GM10266 (cell line): ENCODE data around the gene ZNF254.

Experiments used
- DNase-seq: peaks from one replicate; pipeline ENCODE4 v3.0.0; 2012; ENCODE audit errors: extremely low spot score
- TF ChIP-seq, protein P1 (sequence below): IDR thresholded peaks from 2 replicates; pipeline ENCODE4 v1.5.1; 2012; ENCODE audit warnings: mild to moderate bottlenecking, low read depth; ENCODE audit not compliant: control insufficient read depth, insufficient read depth; ENCODE audit errors: missing control alignments

ZNF254 gene

DNA sequence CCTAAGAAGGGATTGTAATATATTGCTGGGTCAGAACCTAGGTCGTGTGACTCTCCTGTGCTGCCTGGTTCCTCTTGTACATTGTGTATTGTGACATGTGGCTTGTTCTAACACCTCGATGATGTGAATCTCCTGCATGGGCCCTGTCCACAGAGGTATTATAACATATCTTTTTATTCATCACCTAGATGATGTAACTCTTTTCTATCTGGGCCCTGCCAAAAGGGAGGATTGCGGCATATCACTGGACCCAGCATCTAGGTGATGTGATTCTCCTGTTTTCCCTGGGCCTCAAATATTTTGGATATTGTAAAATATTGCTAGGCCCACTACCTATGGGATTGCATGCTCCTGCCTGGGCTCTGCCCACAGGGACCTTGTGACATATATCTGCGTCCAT, 33.4 kb upstream of the ZNF254 start:
- no peak for DNase-seq
- TF ChIP-seq, protein P1, sequence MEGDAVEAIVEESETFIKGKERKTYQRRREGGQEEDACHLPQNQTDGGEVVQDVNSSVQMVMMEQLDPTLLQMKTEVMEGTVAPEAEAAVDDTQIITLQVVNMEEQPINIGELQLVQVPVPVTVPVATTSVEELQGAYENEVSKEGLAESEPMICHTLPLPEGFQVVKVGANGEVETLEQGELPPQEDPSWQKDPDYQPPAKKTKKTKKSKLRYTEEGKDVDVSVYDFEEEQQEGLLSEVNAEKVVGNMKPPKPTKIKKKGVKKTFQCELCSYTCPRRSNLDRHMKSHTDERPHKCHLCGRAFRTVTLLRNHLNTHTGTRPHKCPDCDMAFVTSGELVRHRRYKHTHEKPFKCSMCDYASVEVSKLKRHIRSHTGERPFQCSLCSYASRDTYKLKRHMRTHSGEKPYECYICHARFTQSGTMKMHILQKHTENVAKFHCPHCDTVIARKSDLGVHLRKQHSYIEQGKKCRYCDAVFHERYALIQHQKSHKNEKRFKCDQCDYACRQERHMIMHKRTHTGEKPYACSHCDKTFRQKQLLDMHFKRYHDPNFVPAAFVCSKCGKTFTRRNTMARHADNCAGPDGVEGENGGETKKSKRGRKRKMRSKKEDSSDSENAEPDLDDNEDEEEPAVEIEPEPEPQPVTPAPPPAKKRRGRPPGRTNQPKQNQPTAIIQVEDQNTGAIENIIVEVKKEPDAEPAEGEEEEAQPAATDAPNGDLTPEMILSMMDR = no peak

DNA sequence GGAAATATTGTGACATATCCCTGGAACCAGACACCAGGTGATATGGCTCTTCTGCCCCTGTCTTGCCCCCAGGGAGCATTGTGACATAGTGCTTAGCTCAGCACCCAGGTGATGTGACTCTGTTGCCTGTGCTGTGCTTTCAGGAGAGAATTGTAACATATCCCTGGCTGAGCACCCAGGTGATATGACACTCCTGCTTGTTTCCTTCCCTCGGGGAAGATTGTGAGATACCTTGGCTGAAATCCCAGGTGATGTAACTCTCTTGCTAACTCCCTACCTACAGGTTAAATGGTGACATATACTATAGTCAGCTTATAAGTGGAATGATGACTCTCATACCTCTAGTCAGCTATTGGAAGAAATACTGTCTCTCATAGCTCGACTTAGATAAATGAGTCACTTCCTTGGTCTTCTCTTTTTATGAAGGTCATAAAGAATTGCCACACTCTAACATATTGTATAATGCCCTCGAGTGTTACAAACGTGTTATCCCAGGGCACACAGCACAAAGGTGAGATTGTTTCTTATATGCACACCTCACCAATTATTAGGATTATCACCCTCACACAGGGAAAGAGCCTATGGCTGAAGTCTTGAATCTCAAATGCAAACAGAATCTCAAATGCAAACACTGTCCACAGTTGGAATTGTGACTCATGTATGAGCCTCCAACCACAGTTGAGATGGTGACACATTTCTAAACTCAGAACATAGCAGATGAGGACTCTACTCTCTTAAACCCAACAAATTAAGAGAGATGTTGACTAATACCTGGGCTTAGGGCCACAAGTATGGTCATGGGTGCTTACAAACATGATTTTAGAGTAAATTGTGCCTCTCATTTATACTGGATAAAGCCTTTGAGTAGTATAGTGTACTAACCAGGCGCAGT, 32.7 kb upstream of the ZNF254 start:
- TF ChIP-seq, protein P1 = no peak
- no peak for DNase-seq

DNA sequence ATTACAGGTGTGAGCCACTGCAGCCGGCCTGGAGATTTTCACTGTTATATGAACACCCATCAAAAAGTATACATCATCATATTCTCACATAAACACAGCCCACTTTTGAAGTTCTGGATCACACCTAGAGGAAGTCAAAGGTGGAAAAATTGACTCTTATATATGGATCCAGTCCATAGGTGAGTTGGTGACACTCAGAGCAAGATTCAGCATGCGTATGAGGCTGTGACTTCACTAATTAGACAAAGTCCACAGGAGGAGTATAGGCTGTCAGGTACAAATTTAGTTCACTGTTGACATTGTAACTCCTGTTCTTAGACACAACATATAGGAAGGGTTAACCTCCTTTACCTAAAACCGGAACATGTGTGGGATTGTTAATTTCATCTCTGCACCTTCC, 31.4 kb upstream of the ZNF254 start:
- TF ChIP-seq, protein P1 = no peak
- DNase-seq = no peak

DNA sequence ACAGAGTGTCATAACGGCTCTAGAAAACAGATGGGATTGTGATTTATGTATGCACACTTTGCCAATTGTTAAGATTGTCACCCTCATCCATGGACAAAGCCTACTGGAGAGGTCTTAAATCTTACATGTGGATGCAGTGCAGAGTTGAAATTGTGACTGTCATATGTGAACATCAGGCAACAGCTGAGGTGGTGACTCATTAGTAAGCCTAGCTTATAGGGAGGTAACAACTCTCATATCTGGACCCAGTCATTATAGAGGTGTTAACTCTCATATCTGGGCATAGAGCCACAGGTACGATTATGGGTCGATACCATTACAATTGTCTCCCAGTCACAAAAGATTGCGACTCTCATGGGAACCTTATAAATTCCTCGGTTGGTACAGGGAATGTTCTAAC, 29.8 kb upstream of the ZNF254 start:
- DNase-seq = no peak
- TF ChIP-seq, protein P1 = no peak

DNA sequence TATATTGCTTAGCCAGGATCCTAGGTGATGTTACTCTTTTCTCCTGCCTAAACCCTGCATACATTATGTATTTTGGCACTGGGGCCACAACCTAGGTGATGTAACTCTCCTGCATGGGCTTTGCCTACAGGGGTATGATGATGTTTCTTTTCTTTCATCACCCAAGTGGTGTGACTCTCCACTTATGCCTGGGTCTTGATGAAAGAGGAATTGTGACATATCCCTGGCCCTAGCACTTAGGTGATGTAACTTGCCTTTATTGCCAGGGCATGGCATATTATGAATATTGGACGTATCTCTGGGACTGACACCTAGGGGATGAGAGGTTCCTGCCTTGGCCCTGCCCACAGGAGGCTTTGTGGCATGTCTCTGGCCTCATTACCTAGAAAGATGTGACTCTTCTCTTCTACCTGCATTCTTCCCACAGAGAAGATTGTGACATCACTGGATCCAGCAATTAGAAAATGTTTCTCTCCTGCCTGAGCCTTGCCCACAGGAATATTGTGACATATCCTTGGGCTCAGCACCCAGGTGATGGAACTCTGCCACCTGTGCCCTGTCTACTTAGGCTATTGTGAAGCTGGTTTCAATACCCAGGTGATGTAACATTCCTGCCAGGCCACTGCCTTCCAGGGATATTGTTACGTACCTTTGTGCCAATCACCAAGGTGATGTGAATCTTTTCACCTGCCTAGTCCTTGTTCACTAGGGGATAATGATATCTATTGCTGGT, 27.3 kb upstream of the ZNF254 start:
- TF ChIP-seq, protein P1 = no peak
- no peak for DNase-seq

DNA sequence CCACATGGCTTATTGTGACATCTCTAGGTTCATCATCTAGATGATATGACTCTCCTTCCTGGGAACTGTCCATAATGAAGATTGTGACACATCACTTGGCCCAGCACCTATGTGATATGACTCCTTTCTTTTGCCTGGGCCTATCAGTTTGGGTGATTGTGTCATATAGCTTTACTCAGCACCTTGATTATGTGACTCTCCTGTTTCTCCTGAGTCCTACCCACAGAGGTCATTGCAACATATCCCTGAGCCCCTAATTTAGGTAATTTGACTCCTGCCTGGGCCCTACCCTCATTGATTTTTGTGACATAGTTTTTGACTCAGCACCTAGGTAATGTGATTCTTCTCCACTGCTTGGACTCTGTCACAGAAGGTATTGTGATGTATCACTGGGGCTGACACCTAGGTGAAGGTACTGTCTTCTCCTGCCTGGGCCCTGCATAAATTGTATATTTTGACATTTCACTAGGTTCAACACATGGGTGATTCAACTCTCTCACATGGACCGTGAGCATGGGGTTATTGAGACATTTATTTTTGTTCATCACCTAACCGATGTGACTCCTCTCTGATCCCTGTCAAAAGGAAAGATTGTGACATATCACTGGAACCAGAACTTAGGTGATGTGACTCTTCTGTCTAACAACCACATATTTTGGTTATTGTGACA, 26.2 kb upstream of the ZNF254 start:
- DNase-seq = no peak
- TF ChIP-seq, protein P1 = no peak
